OCI-LY3 (cell line): Measurements from ENCODE around the gene GGT7.

ENCODE experiments used
- H2AFZ ChIP-seq: fragments of 200-600, 300-600 bp; shearing (Covaris generic); 2 replicates; pipeline ENCODE4 v1.6.0; 2014; ENCODE audit warnings: antibody characterized with exemption, low read depth, low read length
- H3K27ac ChIP-seq: fragments of 200-600, 300-600 bp; sonication (generic); 2 replicates; pipeline ENCODE4 v1.5.1; 2014; ENCODE audit warnings: mild to moderate bottlenecking, low read length, moderate library complexity, mixed read lengths
- H3K27me3 ChIP-seq: fragments of 200-600, 300-600 bp; sonication (generic); 2 replicates; pipeline ENCODE4 v1.6.1; 2014; ENCODE audit warnings: low read depth, low read length, mixed read lengths
- H3K36me3 ChIP-seq: fragments of 200-600, 300-600 bp; sonication (generic); replicated peaks from 2 replicates; pipeline ENCODE3; 2014; ENCODE audit warnings: low read depth, low read length, mixed read lengths
- H3K4me1 ChIP-seq: fragments of 300-600, 200-600 bp; sonication (generic); 2 replicates; pipeline ENCODE4 v1.6.1; 2014; ENCODE audit warnings: low read length, mixed read lengths
- H3K4me2 ChIP-seq: fragments of 200-600, 300-600 bp; sonication (generic); 2 replicates; pipeline ENCODE4 v1.6.1; 2014; ENCODE audit warnings: low read length, mixed read lengths
- H3K4me3 ChIP-seq: fragments of 300-600, 200-600 bp; sonication (generic); 2 replicates; pipeline ENCODE4 v1.5.1; 2014; ENCODE audit warnings: antibody characterized with exemption, mild to moderate bottlenecking, low read length, moderate library complexity
- H3K79me2 ChIP-seq: fragments of 300-600, 200-600 bp; shearing (Covaris generic); 2 replicates; pipeline ENCODE4 v1.6.1; 2014; ENCODE audit warnings: mild to moderate bottlenecking, low read length, mixed read lengths
- H3K9ac ChIP-seq: fragments of 300-600, 200-600 bp; shearing (Covaris generic); 2 replicates; pipeline ENCODE4 v1.6.0; 2014; ENCODE audit warnings: mild to moderate bottlenecking, low read length, moderate library complexity
- H3K9me3 ChIP-seq: fragments of 200-600, 300-600 bp; shearing (Covaris generic); 2 replicates; pipeline ENCODE4 v1.6.1; 2014; ENCODE audit warnings: low read length, mixed read lengths; ENCODE audit not compliant: insufficient read depth
- H4K20me1 ChIP-seq: fragments of 200-600, 300-600 bp; sonication (generic); 2 replicates; pipeline ENCODE4 v1.6.1; 2016; ENCODE audit warnings: low read length, mixed read lengths; ENCODE audit not compliant: insufficient read depth
- CTCF ChIP-seq: fragments of 200-600, 300-600 bp; sonication (generic); IDR thresholded peaks from 2 replicates; pipeline ENCODE4 v1.5.1; 2014; ENCODE audit warnings: antibody characterized with exemption, low read length, low read depth
- EZH2phosphoT487 ChIP-seq: fragments of 200-600 bp; shearing (Covaris generic); IDR thresholded peaks from 2 replicates; pipeline ENCODE4 v1.6.1; 2018; ENCODE audit warnings: antibody characterized with exemption, mixed run types, low read depth

The GGT7 gene

GRCh38 chr20:34891166-34892062, 18.8 kb upstream of the GGT7 start:
- H3K79me2 ChIP-seq: no peaks in the 10 kb centered on the region
- H3K4me3 ChIP-seq: no peak overlapping the region
- no peaks in the 10 kb centered on the region for H4K20me1 ChIP-seq
- no peaks in the 10 kb centered on the region for H3K36me3 ChIP-seq
- H3K9ac ChIP-seq: no peak overlapping the region
- no peak overlapping the region for H2AFZ ChIP-seq
- peaks cover 26% of the 10 kb centered on the region for H3K4me1 ChIP-seq
- H3K9me3 ChIP-seq: no peaks in the 10 kb centered on the region
- TF ChIP-seq CTCF (no peak), EZH2phosphoT487 (no peak)
- H3K27ac ChIP-seq: no peak overlapping the region
- H3K4me2 ChIP-seq: no peak overlapping the region
- H3K27me3 ChIP-seq: no peaks in the 10 kb centered on the region

GRCh38 chr20:34888468-34888867, 15.8 kb upstream of the GGT7 start:
- Histone ChIP-seq H2AFZ (no peak overlapping the region), H3K79me2 (no peaks in the 10 kb centered on the region), H3K9ac (no peak overlapping the region), H3K4me3 (no peak overlapping the region), H3K4me2 (no peak overlapping the region), H3K4me1 (peaks cover 26% of the 10 kb centered on the region), H4K20me1 (no peaks in the 10 kb centered on the region), H3K27me3 (no peaks in the 10 kb centered on the region), H3K36me3 (no peaks in the 10 kb centered on the region), H3K9me3 (no peaks in the 10 kb centered on the region), H3K27ac (no peak overlapping the region)
- no peak for TF ChIP-seq CTCF
- no peak for TF ChIP-seq EZH2phosphoT487

GRCh38 chr20:34887023-34887422, 14.4 kb upstream of the GGT7 start:
- TF ChIP-seq CTCF: no peak
- TF ChIP-seq EZH2phosphoT487: no peak
- Histone ChIP-seq H4K20me1 (no peaks in the 10 kb centered on the region), H3K27ac (no peak overlapping the region), H3K4me2 (0 out of 2 replicates have a peak overlapping the region, but pooled peaks have one; percentile 13), H3K4me3 (no peak overlapping the region), H3K9ac (no peak overlapping the region), H3K79me2 (no peaks in the 10 kb centered on the region), H2AFZ (no peak overlapping the region), H3K27me3 (no peaks in the 10 kb centered on the region), H3K36me3 (peaks cover 5% of the 10 kb centered on the region), H3K4me1 (peaks cover 14% of the 10 kb centered on the region), H3K9me3 (no peaks in the 10 kb centered on the region)

- Histone ChIP-seq H3K27ac (no peak overlapping the region), H3K36me3 (peaks cover 5% of the 10 kb centered on the region)
Measured at GRCh38 chr20:34886122-34886521, 13.5 kb upstream of the GGT7 start.

More at GRCh38 chr20:34886122-34886521, 13.5 kb upstream of the GGT7 start:
- no peak overlapping the region for H3K9ac ChIP-seq
- H3K27me3 ChIP-seq: no peaks in the 10 kb centered on the region
- no peak overlapping the region for H2AFZ ChIP-seq
- TF ChIP-seq CTCF (no peak), EZH2phosphoT487 (no peak)
- no peak overlapping the region for H3K4me2 ChIP-seq
- no peak overlapping the region for H3K4me3 ChIP-seq
- H3K4me1 ChIP-seq: peaks cover 11% of the 10 kb centered on the region
- H3K9me3 ChIP-seq: no peaks in the 10 kb centered on the region
- H3K79me2 ChIP-seq: no peaks in the 10 kb centered on the region
- H4K20me1 ChIP-seq: no peaks in the 10 kb centered on the region
